HepG2 (cell line): ENCODE measurements around the gene C20orf96. TPM values are rescaled to one million over a fixed set of nuclear protein-coding genes. Genes with fewer than 3 reads are reported as not detected.

Experiments
- AHDC1 ChIP-seq: sonication (generic); formaldehyde crosslinking; IDR thresholded peaks from 2 replicates; pipeline ENCODE4 v1.5.1; 2020; ENCODE audit warnings: mild to moderate bottlenecking, missing genetic modification reagents, borderline replicate concordance
- CBX1 ChIP-seq: IDR thresholded peaks from one replicate; pipeline ENCODE4 v1.6.1; 2016; ENCODE audit warnings: antibody characterized with exemption, low read depth
- EED ChIP-seq: sonication (generic); formaldehyde crosslinking; IDR thresholded peaks from 2 replicates; pipeline ENCODE4 v1.5.0; 2020; ENCODE audit warnings: mild to moderate bottlenecking, missing genetic modification reagents
- ERF ChIP-seq: IDR thresholded peaks from 2 replicates; pipeline ENCODE4 v1.6.1; 2018; ENCODE audit warnings: missing biosample characterization, missing genetic modification reagents
- FOXM1 ChIP-seq: sonication (generic); formaldehyde crosslinking; IDR thresholded peaks from 2 replicates; pipeline ENCODE4 v1.5.0; 2020; ENCODE audit warnings: missing genetic modification reagents
- ISX ChIP-seq: sonication (generic); formaldehyde crosslinking; conservative IDR thresholded peaks from 2 replicates; pipeline ENCODE4 v1.5.0; 2020; ENCODE audit warnings: missing genetic modification reagents
- POLR2A ChIP-seq, 2 experiments: IDR thresholded peaks; 2 replicates each; pipeline ENCODE4 v1.6.1; 2011; ENCODE audit warnings: low read depth in 2 of 2, low read length in 2 of 2, mild to moderate bottlenecking in 1 of 2, moderate library complexity in 1 of 2; ENCODE audit not compliant: insufficient read depth in 1 of 2
- SAP130 ChIP-seq: IDR thresholded peaks from 2 replicates; pipeline ENCODE4 v1.6.1; 2016; ENCODE audit warnings: low read depth
- TP53 ChIP-seq: sonication (generic); formaldehyde crosslinking; conservative IDR thresholded peaks from 2 replicates; pipeline ENCODE4 v1.4.0; 2020; ENCODE audit warnings: missing genetic modification reagents
- ZMYM2 ChIP-seq: sonication (generic); formaldehyde crosslinking; IDR thresholded peaks from 2 replicates; pipeline ENCODE4 v1.8.0; 2022; ENCODE audit warnings: mild to moderate bottlenecking, missing genetic modification reagents
- ZNF10 ChIP-seq: sonication (generic); formaldehyde crosslinking; IDR thresholded peaks from 2 replicates; pipeline ENCODE4 v1.4.0; 2020; ENCODE audit warnings: mild to moderate bottlenecking, low read depth, missing genetic modification reagents, borderline replicate concordance
- ZNF382 ChIP-seq: sonication (generic); formaldehyde crosslinking; IDR thresholded peaks from 2 replicates; pipeline ENCODE4 v1.5.0; 2020; ENCODE audit warnings: missing genetic modification reagents, mild to moderate bottlenecking, borderline replicate concordance
- ZNF550 ChIP-seq: sonication (generic); formaldehyde crosslinking; IDR thresholded peaks from 2 replicates; pipeline ENCODE4 v1.4.0; 2020; ENCODE audit warnings: mild to moderate bottlenecking, missing genetic modification reagents, borderline replicate concordance
- ZNF577 ChIP-seq: sonication (generic); formaldehyde crosslinking; IDR thresholded peaks from 2 replicates; pipeline ENCODE4 v1.4.0; 2020; ENCODE audit warnings: mild to moderate bottlenecking, low read depth, missing genetic modification reagents, borderline replicate concordance
- ZNF597 ChIP-seq: sonication (generic); formaldehyde crosslinking; IDR thresholded peaks from 2 replicates; pipeline ENCODE4 v1.5.0; 2020; ENCODE audit warnings: missing genetic modification reagents
- ZNF616 ChIP-seq: sonication (generic); formaldehyde crosslinking; IDR thresholded peaks from 2 replicates; pipeline ENCODE4 v1.5.0; 2020; ENCODE audit warnings: low read depth, mild to moderate bottlenecking, missing genetic modification reagents
- ZNF782 ChIP-seq: sonication (generic); formaldehyde crosslinking; IDR thresholded peaks from 2 replicates; pipeline ENCODE4 v1.4.0; 2020; ENCODE audit warnings: missing genetic modification reagents, mild to moderate bottlenecking, borderline replicate concordance
- polyA plus RNA-seq, 8 experiments: library from polyadenylated mRNA; depleted of rRNA in 3 of 8; stranded (reverse) in 7 of 8; unstranded in 1 of 8; fragments of >200 nt; fragmentation: Illumina TruSeq in 4 of 8; extraction: Trizol in 4 of 8; gene quantifications; 2 replicates each; pipeline versions ENCODE4 v1.2.1 to v1.2.3, GENCODE V29; 2011 to 2016; ENCODE audit warnings: low read depth in 4 of 8, missing spikeins in 1 of 8, mixed read lengths in 1 of 8; ENCODE audit not compliant: insufficient read depth in 1 of 8
- total RNA-seq, 5 experiments: library from RNA; depleted of rRNA; stranded (reverse); fragments of >200 nt; fragmentation: Illumina TruSeq; extraction: Trizol; gene quantifications; 2 replicates each; pipeline ENCODE4 v1.2.3, GENCODE V29; 2016; ENCODE audit warnings: low read depth in 1 of 5
- TF ChIP-seq, protein P1 (sequence below): sonication (generic); formaldehyde crosslinking; IDR thresholded peaks from 2 replicates; pipeline ENCODE4 v1.4.0; 2020; ENCODE audit warnings: mild to moderate bottlenecking, missing genetic modification reagents

The C20orf96 gene
- total and polyA plus RNA-seq, 2 of the 13 experiments (the other 11 are each of a cell fraction or from before 2014, with no cell fraction given) = 3.8 to 20.6 TPM

- TF ChIP-seq EED (peak; percentile 17; the same call in 1 of the 2 replicates), ZNF782 (CRISPR knock-in tag) (0 out of 2 replicates have a peak, but pooled peaks have one; percentile 84), ZNF616 (CRISPR knock-in tag) (no peak), CBX1 (no peak), FOXM1 (CRISPR knock-in tag) (0 out of 2 replicates have a peak, but pooled peaks have one; percentile 77), ZNF577 (0 out of 2 replicates have a peak, but pooled peaks have one; percentile 11), ZNF382 (CRISPR knock-in tag) (no peak), ISX (CRISPR knock-in tag) (0 out of 2 replicates have a peak, but pooled peaks have one; percentile 15), AHDC1 (CRISPR knock-in tag) (no peak), SAP130 (peak; percentile 85), ZNF10 (CRISPR knock-in tag) (no peak), TP53 (no peak), ERF (CRISPR knock-in tag) (peak; percentile 75; the same call in 1 of the 2 replicates), ZNF550 (CRISPR knock-in tag) (peak; percentile 23), POLR2A (IDR thresholded peaks at IDR 0.05; ENCODE audit: insufficient read depth in 1 of 2, low read depth in 2 of 2, low read length in 2 of 2) (peak; percentile 66 to 83), ZNF597 (CRISPR knock-in tag) (no peak), ZMYM2 (CRISPR knock-in tag) (no peak)
- TF ChIP-seq, protein P1, sequence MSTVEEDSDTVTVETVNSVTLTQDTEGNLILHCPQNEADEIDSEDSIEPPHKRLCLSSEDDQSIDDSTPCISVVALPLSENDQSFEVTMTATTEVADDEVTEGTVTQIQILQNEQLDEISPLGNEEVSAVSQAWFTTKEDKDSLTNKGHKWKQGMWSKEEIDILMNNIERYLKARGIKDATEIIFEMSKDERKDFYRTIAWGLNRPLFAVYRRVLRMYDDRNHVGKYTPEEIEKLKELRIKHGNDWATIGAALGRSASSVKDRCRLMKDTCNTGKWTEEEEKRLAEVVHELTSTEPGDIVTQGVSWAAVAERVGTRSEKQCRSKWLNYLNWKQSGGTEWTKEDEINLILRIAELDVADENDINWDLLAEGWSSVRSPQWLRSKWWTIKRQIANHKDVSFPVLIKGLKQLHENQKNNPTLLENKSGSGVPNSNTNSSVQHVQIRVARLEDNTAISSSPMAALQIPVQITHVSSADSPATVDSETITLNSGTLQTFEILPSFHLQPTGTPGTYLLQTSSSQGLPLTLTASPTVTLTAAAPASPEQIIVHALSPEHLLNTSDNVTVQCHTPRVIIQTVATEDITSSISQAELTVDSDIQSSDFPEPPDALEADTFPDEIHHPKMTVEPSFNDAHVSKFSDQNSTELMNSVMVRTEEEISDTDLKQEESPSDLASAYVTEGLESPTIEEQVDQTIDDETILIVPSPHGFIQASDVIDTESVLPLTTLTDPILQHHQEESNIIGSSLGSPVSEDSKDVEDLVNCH (CRISPR knock-in tag) = no peak
Measured at GRCh38 chr20:297925-298775, 7.6 kb upstream of the C20orf96 start (continued).
